Measurements from ENCODE around the gene RAB20.

The RAB20 gene

GRCh38 chr13:110559986-110560385 is 1.5 kb downstream of the RAB20 start:
- TF ChIP-seq EZH2 (IDR thresholded peaks at IDR 0.05; ENCODE audit: borderline replicate concordance, low read length) (no peak), CTCF (IDR thresholded peaks at IDR 0.05; ENCODE audit: low read length) (no peak)
- Histone ChIP-seq H3K4me3 (ENCODE audit: low read depth, low read length, poor library complexity, severe bottlenecking) (no peak overlapping the region), H3K4me1 (ENCODE audit: insufficient read depth, low read length, severe bottlenecking) (peaks cover 12% of the 10 kb centered on the region), H3K9me2 (ENCODE audit: low read depth, low read length) (no peaks in the 10 kb centered on the region), H3K4me2 (ENCODE audit: low read length) (no peak overlapping the region), H3K36me3 (ENCODE audit: insufficient read depth, low read length) (no peaks in the 10 kb centered on the region), H3K27ac (ENCODE audit: low read depth, low read length, poor library complexity, severe bottlenecking) (no peak overlapping the region), H3K27me3 (ENCODE audit: insufficient read depth, low read length) (peaks cover 12% of the 10 kb centered on the region; the same call in 1 of the 2 replicates), H3F3A (ENCODE audit: insufficient read depth, low read length) (no peaks in the 10 kb centered on the region), H3K9ac (ENCODE audit: low read length) (no peak overlapping the region), H4K20me1 (ENCODE audit: insufficient read depth, low read length) (no peaks in the 10 kb centered on the region), H3K79me2 (ENCODE audit: insufficient read depth, low read length) (no peaks in the 10 kb centered on the region), H3K9me3 (ENCODE audit: low read length) (no peaks in the 10 kb centered on the region), H2AFZ (ENCODE audit: low read length) (no peak overlapping the region)

- Histone ChIP-seq H3K27me3 (ENCODE audit: insufficient read depth, low read length) (peaks cover 12% of the 10 kb centered on the region; the same call in 1 of the 2 replicates), H3K9ac (ENCODE audit: low read length) (no peak overlapping the region), H4K20me1 (ENCODE audit: insufficient read depth, low read length) (no peaks in the 10 kb centered on the region), H3K4me3 (ENCODE audit: low read depth, low read length, poor library complexity, severe bottlenecking) (no peak overlapping the region), H3F3A (ENCODE audit: insufficient read depth, low read length) (no peaks in the 10 kb centered on the region), H3K36me3 (ENCODE audit: insufficient read depth, low read length) (no peaks in the 10 kb centered on the region), H2AFZ (ENCODE audit: low read length) (no peak overlapping the region), H3K9me2 (ENCODE audit: low read depth, low read length) (no peaks in the 10 kb centered on the region), H3K9me3 (ENCODE audit: low read length) (no peaks in the 10 kb centered on the region), H3K79me2 (ENCODE audit: insufficient read depth, low read length) (no peaks in the 10 kb centered on the region), H3K4me1 (ENCODE audit: insufficient read depth, low read length, severe bottlenecking) (peaks cover 13% of the 10 kb centered on the region), H3K4me2 (ENCODE audit: low read length) (no peak overlapping the region), H3K27ac (ENCODE audit: low read depth, low read length, poor library complexity, severe bottlenecking) (no peak overlapping the region)
- no peak for TF ChIP-seq EZH2 (IDR thresholded peaks at IDR 0.05; ENCODE audit: borderline replicate concordance, low read length)
- no peak for TF ChIP-seq CTCF (IDR thresholded peaks at IDR 0.05; ENCODE audit: low read length)
Observed at GRCh38 chr13:110559429-110559943, 2.0 kb downstream of the RAB20 start.

- H3K9ac ChIP-seq (ENCODE audit: low read length), result no peak overlapping the region
- H3F3A ChIP-seq (ENCODE audit: insufficient read depth, low read length), result no peaks in the 10 kb centered on the region
- no peaks in the 10 kb centered on the region for H3K9me2 ChIP-seq (ENCODE audit: low read depth, low read length)
- no peaks in the 10 kb centered on the region for H4K20me1 ChIP-seq (ENCODE audit: insufficient read depth, low read length)
- H3K79me2 ChIP-seq (ENCODE audit: insufficient read depth, low read length), result no peaks in the 10 kb centered on the region
- no peak overlapping the region for H3K4me2 ChIP-seq (ENCODE audit: low read length)
- no peak overlapping the region for H2AFZ ChIP-seq (ENCODE audit: low read length)
- no peak overlapping the region for H3K27ac ChIP-seq (ENCODE audit: low read depth, low read length, poor library complexity, severe bottlenecking)
- peaks cover 3% of the 10 kb centered on the region; the same call in 1 of the 2 replicates for H3K27me3 ChIP-seq (ENCODE audit: insufficient read depth, low read length)
- H3K4me1 ChIP-seq (ENCODE audit: insufficient read depth, low read length, severe bottlenecking), result peaks cover 13% of the 10 kb centered on the region
- H3K9me3 ChIP-seq (ENCODE audit: low read length), result no peaks in the 10 kb centered on the region
- H3K4me3 ChIP-seq (ENCODE audit: low read depth, low read length, poor library complexity, severe bottlenecking), result no peak overlapping the region
- no peaks in the 10 kb centered on the region for H3K36me3 ChIP-seq (ENCODE audit: insufficient read depth, low read length)
- TF ChIP-seq CTCF (IDR thresholded peaks at IDR 0.05; ENCODE audit: low read length), result no peak
- no peak for TF ChIP-seq EZH2 (IDR thresholded peaks at IDR 0.05; ENCODE audit: borderline replicate concordance, low read length)
Observed at GRCh38 chr13:110557610-110558305, 3.8 kb downstream of the RAB20 start.
